B cell (primary cell): ENCODE results near the gene GMIP. TPM values are rescaled to one million over a fixed set of nuclear protein-coding genes. Genes with fewer than 3 reads are reported as not detected.
A peak's percentile ranks its signal among the peaks of the same experiment; 100 is the strongest.

Source experiments
- ATAC-seq: fragments of 200-7000 bp; cut with Tn5 transposase; one replicate; pipeline ENCODE4 v1.10.0; 2021; ENCODE audit warnings: low read depth, mild to moderate bottlenecking, moderate number of reproducible peaks, moderate library complexity
- CTCF ChIA-PET: fragments of 350-600 bp; sonication (Branson Sonifier 250); formaldehyde crosslinking; loops from one replicate; lab custom pipeline; 2021; ENCODE audit warnings: antibody characterized with exemption, inconsistent platforms; lab: Charles Lee
- POLR2A ChIA-PET: fragments of 350-600 bp; sonication (Branson Sonifier 250); formaldehyde crosslinking; loops from one replicate; lab custom pipeline; 2021; ENCODE audit warnings: antibody characterized with exemption; lab: Charles Lee
- DNase-seq: peaks from one replicate; pipeline ENCODE4 v3.0.0; 2013
- H2AFZ ChIP-seq: 2 replicates; pipeline ENCODE4 v1.6.1; 2012; ENCODE audit warnings: mild to moderate bottlenecking, low read depth, low read length; ENCODE audit not compliant: insufficient read depth, poor library complexity, severe bottlenecking
- H3K27ac ChIP-seq, 2 donors: 1 replicate in 1 of 2; 2 replicates in 1 of 2; pipeline ENCODE4 v1.5.1; 2012 to 2013; ENCODE audit warnings: low read length in 2 of 2, mild to moderate bottlenecking in 2 of 2, moderate library complexity in 1 of 2
- H3K27me3 ChIP-seq, 4 experiments: fragments of 200-600 bp in 1 of 4; sonication (generic) in 1 of 4; replicated peaks in 1 of 4; 1 replicate in 2 of 4; 2 replicates in 2 of 4; pipeline versions ENCODE4 v1.6.1 to v1.7.0; 2013 to 2016; ENCODE audit warnings: low read length in 3 of 4, mild to moderate bottlenecking in 2 of 4, mixed read lengths in 1 of 4, moderate library complexity in 1 of 4; ENCODE audit not compliant: insufficient read depth in 4 of 4, control insufficient read depth in 3 of 4; ENCODE audit errors: control extremely low read depth in 1 of 4
- H3K36me3 ChIP-seq, 2 experiments: replicated peaks in 1 of 2; 1 replicate in 1 of 2; 2 replicates in 1 of 2; pipeline versions ENCODE4 v1.6.1 to v1.7.1; 2013; ENCODE audit warnings: low read length in 1 of 2; ENCODE audit not compliant: insufficient read depth in 2 of 2, control insufficient read depth in 1 of 2; ENCODE audit errors: control extremely low read depth in 1 of 2, extremely low read depth in 1 of 2
- H3K4me1 ChIP-seq, 2 donors: fragments of 200-600 bp in 1 of 2; sonication (generic) in 1 of 2; 1 replicate in 1 of 2; 2 replicates in 1 of 2; pipeline versions ENCODE4 v1.5.1 to v1.6.1; 2013 to 2017; ENCODE audit warnings: low read length in 2 of 2; ENCODE audit not compliant: control insufficient read depth in 2 of 2, insufficient read depth in 2 of 2
- H3K4me2 ChIP-seq: replicated peaks from 2 replicates; pipeline ENCODE3; 2012; ENCODE audit warnings: mild to moderate bottlenecking, low read depth, low read length; ENCODE audit not compliant: poor library complexity, severe bottlenecking
- H3K4me3 ChIP-seq, 5 experiments: fragments of 200-600 bp in 1 of 5; sonication (generic) in 1 of 5; 1 replicate in 3 of 5; 2 replicates in 2 of 5; pipeline versions ENCODE4 v1.5.1 to v1.7.0; 2011 to 2016; ENCODE audit warnings: low read length in 4 of 5, mild to moderate bottlenecking in 4 of 5, low read depth in 2 of 5, control low read depth in 1 of 5, moderate library complexity in 1 of 5; ENCODE audit not compliant: insufficient read depth in 1 of 5; ENCODE audit errors: control extremely low read depth in 1 of 5, extremely low read depth in 1 of 5
- H3K79me2 ChIP-seq: fragments of 200-600 bp; sonication (generic); one replicate; pipeline ENCODE4 v1.6.0; 2016; ENCODE audit warnings: low read length; ENCODE audit not compliant: control insufficient read depth, insufficient read depth
- H3K9ac ChIP-seq: fragments of 200-600 bp; sonication (generic); 2 replicates; pipeline ENCODE4 v1.6.1; 2017; ENCODE audit warnings: mild to moderate bottlenecking, low read length, moderate library complexity
- H3K9me3 ChIP-seq, 3 donors: one replicate each; pipeline versions ENCODE4 v1.6.1 to v1.7.1; 2013; ENCODE audit warnings: low read length in 2 of 3; ENCODE audit not compliant: control insufficient read depth in 2 of 3, insufficient read depth in 1 of 3; ENCODE audit errors: control extremely low read depth in 1 of 3
- H4K20me1 ChIP-seq: 2 replicates; pipeline ENCODE4 v1.6.0; 2012; ENCODE audit warnings: mild to moderate bottlenecking, low read length; ENCODE audit not compliant: insufficient read depth, control insufficient read depth, poor library complexity, severe bottlenecking
- H3K27ac Mint-ChIP-seq: one replicate; pipeline ENCODE4 v1.8.0; 2021; ENCODE audit warnings: mixed read lengths
- H3K27me3 Mint-ChIP-seq: one replicate; pipeline ENCODE4 v1.8.0; 2021; ENCODE audit warnings: mixed read lengths
- H3K4me1 Mint-ChIP-seq: one replicate; pipeline ENCODE4 v1.8.0; 2021; ENCODE audit warnings: mixed read lengths
- H3K4me3 Mint-ChIP-seq: one replicate; pipeline ENCODE4 v1.8.0; 2021; ENCODE audit warnings: mixed read lengths
- H3K9me3 Mint-ChIP-seq: one replicate; pipeline ENCODE4 v1.8.0; 2022; ENCODE audit warnings: mixed read lengths; ENCODE audit not compliant: insufficient read depth
- EZH2 ChIP-seq: IDR thresholded peaks from 2 replicates; pipeline ENCODE4 v1.6.1; 2012; ENCODE audit warnings: borderline replicate concordance, low read depth, mild to moderate bottlenecking, moderate library complexity, low read length; ENCODE audit not compliant: insufficient read depth, poor library complexity, severe bottlenecking
- WGBS: methylation state at CpG from one replicate; pipeline ENCODE4 v1.1.5; 2013; ENCODE audit warnings: missing lambda C conversion rate; ENCODE audit not compliant: insufficient coverage; 5-methylcytosine and 5-hydroxymethylcytosine counted together
- intact Hi-C: fragments of 100-400 bp; cut with micrococcal nuclease; formaldehyde crosslinking; loops from one replicate; pipeline ENCODE4 v1.10.0; 2022
- polyA plus RNA-seq: library from polyadenylated mRNA; depleted of rRNA; stranded (reverse); fragments of >200 nt; gene quantifications from 2 replicates; pipeline ENCODE4 v1.2.3, GENCODE V29; 2012
- total RNA-seq, 2 donors: library from RNA; stranded (reverse); fragments of 120-200 nt in 1 of 2; gene quantifications; 1 replicate in 1 of 2; 2 replicates in 1 of 2; pipeline versions ENCODE4 v1.2.3 to v1.2.4, GENCODE V29; 2013 to 2022
- TF ChIP-seq, protein P1 (sequence below): fragments of 200-600 bp; IDR thresholded peaks from one replicate; pipeline ENCODE4 v1.8.0; 2022; ENCODE audit warnings: antibody characterized with exemption, mild to moderate bottlenecking

Gene GMIP
- total and polyA plus RNA-seq, 2 donors (not counting 1 experiment from before 2014, with no cell fraction given): 57.0 to 112 TPM

DNA sequence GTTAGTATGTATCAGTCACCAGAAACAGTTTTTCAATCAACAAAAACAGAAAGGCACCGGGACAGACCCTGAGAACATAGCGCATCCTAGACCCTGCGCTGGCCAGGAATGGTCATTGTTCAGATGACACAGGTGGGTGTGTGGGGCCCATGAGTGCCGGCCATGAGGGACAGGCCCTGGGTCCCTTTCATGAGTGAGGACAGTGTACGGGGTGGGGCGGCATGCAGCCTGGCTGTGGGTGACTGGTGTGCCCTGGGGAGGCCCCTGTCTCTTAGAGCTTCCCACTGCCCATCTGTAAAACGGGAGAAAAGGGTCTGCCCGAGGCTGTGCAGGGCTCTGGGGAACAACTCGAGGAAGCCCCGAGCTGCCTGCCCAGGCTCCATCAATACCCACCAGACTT, 50.8 kb downstream of the GMIP start:
- no peak overlapping the region for H3K4me3 ChIP-seq
- Mint-ChIP-seq H3K9me3 (no peaks in the 10 kb centered on the region), H3K4me1 (peaks cover 35% of the 10 kb centered on the region), H3K27me3 (no peaks in the 10 kb centered on the region), H3K27ac (peak overlapping the region; percentile 50), H3K4me3 (no peak overlapping the region)
- H3K36me3 ChIP-seq: no peaks in the 10 kb centered on the region
- no peak overlapping the region for H3K27ac ChIP-seq
- no peaks in the 10 kb centered on the region for H4K20me1 ChIP-seq
- no peaks in the 10 kb centered on the region for H3K9me3 ChIP-seq
- DNase-seq (no peak), ATAC-seq (no peak)
- CTCF ChIA-PET: no interaction called here
- intact Hi-C loops: no loop called here
- no peak overlapping the region for H3K4me2 ChIP-seq
- peaks cover 6 to 22% of the 10 kb centered on the region in 2 donors for H3K4me1 ChIP-seq
- no peaks in the 10 kb centered on the region for H3K27me3 ChIP-seq
- H2AFZ ChIP-seq: no peak overlapping the region
- no peaks in the 10 kb centered on the region for H3K79me2 ChIP-seq
- no peak for TF ChIP-seq EZH2
- TF ChIP-seq, protein P1, sequence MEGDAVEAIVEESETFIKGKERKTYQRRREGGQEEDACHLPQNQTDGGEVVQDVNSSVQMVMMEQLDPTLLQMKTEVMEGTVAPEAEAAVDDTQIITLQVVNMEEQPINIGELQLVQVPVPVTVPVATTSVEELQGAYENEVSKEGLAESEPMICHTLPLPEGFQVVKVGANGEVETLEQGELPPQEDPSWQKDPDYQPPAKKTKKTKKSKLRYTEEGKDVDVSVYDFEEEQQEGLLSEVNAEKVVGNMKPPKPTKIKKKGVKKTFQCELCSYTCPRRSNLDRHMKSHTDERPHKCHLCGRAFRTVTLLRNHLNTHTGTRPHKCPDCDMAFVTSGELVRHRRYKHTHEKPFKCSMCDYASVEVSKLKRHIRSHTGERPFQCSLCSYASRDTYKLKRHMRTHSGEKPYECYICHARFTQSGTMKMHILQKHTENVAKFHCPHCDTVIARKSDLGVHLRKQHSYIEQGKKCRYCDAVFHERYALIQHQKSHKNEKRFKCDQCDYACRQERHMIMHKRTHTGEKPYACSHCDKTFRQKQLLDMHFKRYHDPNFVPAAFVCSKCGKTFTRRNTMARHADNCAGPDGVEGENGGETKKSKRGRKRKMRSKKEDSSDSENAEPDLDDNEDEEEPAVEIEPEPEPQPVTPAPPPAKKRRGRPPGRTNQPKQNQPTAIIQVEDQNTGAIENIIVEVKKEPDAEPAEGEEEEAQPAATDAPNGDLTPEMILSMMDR: no peak
- POLR2A ChIA-PET: no interaction called here
- H3K9ac ChIP-seq: no peak overlapping the region
- 100% methylated on average over 5 of the region's 10 CpGs for WGBS

DNA sequence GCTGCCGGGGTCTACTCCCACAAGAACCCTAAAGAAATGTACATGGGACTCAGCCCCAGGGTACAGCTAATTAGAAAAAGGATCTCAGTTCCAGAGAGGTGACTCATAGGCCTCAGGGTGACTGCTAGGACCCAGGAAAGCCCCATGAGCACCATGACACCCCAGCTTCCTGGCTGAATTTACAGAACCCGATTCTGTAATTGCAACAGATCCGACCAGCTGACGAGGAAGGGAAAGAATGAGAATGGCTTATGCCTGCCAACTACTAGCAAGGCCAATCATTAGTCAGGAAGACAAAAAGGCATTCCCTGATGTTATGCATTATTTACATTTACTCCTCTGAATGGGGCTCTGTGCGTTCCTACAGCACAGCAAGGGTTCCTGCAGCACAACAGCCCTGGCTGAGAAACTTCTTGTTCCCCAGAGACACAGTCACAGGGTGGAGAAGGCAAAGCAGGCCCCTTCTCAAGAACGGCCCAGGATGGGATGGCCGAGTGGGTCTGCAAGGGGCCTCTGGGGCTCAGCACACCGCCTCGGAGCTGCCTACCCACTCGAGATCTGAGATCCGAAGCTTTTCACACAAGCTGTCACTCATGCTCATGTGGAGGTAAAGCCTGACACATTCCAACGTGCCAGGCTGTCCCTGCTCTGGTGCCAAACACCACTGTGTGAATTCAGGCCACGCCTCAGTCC, 52.2 kb downstream of the GMIP start:
- H3K4me1 ChIP-seq: peaks cover 3 to 16% of the 10 kb centered on the region in 2 donors
- TF ChIP-seq EZH2: no peak
- TF ChIP-seq, protein P1: no peak
- H3K36me3 ChIP-seq: no peaks in the 10 kb centered on the region
- H2AFZ ChIP-seq: peak overlapping the region; percentile 54
- Mint-ChIP-seq H3K9me3 (no peaks in the 10 kb centered on the region), H3K4me3 (peak overlapping the region; percentile 77), H3K27ac (peak overlapping the region; percentile 96), H3K4me1 (peaks cover 27% of the 10 kb centered on the region), H3K27me3 (no peaks in the 10 kb centered on the region)
- no peaks in the 10 kb centered on the region for H3K79me2 ChIP-seq
- no peaks in the 10 kb centered on the region for H4K20me1 ChIP-seq
- no peak overlapping the region for H3K4me3 ChIP-seq
- ATAC-seq: peak; percentile 83
- ChIA-PET CTCF (interaction anchor here (0.7 kb wide), 1 partner anchor 34 kb away, joined by 3 read pairs; no protein-coding TSS in a partner anchor), POLR2A (no interaction called here)
- intact Hi-C loops: no loop called here
- H3K27me3 ChIP-seq: no peaks in the 10 kb centered on the region
- DNase-seq: peak; percentile 72
- H3K4me2 ChIP-seq: peak overlapping the region; percentile 54
- no peak overlapping the region for H3K9ac ChIP-seq
- 62% methylated on average over 10 of the region's 13 CpGs for WGBS
- peak overlapping the region; percentile 83 for H3K27ac ChIP-seq
- no peaks in the 10 kb centered on the region for H3K9me3 ChIP-seq
